ENCODE data around the gene C2orf76. TPM values are rescaled to one million over a fixed set of nuclear protein-coding genes. Genes with fewer than 3 reads are reported as not detected.
A peak's percentile ranks its signal among the peaks of the same experiment; 100 is the strongest.

Gene C2orf76
- total RNA-seq, 2 experiments from 2014 or later = 15.4 to 17.7 TPM

DNA sequence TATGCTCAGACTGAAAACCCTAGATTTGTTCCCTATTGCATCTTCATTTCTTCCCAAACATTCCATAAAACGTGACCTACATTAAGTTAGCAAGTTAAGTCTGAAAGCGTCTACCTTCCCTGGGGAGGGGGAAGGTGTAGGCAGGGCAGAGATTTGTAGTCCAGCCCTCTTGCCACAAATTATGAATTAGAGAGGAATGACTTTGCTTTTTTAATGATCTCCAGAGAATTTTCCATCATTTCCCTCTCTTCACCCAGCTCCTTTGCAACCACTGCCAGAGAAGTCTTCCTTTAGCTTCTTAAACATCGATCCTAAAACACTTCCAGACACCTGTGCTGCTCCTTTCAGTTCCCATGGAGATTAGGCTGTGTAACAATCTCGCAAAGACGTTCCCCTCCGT is 1.2 kb downstream of the C2orf76 start:
- H3K79me2 ChIP-seq (ENCODE audit: insufficient read depth, low read depth, low read length) = peaks cover 47% of the 10 kb centered on the region
- peaks cover 45% of the 10 kb centered on the region for H3K4me1 ChIP-seq (ENCODE audit: insufficient read depth, low read length, poor library complexity, severe bottlenecking)
- no peak overlapping the region for H2AFZ ChIP-seq (ENCODE audit: low read length)
- no peaks in the 10 kb centered on the region for H3K9me3 ChIP-seq (ENCODE audit: low read length)
- peak overlapping the region; percentile 92 for H3K4me3 ChIP-seq (ENCODE audit: low read depth, low read length, poor library complexity, severe bottlenecking)
- H4K20me1 ChIP-seq (ENCODE audit: insufficient read depth, low read length) = peaks cover 16% of the 10 kb centered on the region; the same call in 1 of the 2 replicates
- no peak for DNase-seq (ENCODE audit: low spot score)
- H3K4me2 ChIP-seq (ENCODE audit: low read length) = peak overlapping the region; percentile 82
- CTCF ChIA-PET (ENCODE audit: unreplicated experiment) = interaction anchor here (0.9 to 1.2 kb wide), 2 partner anchors 15 to 53 kb away, joined by 4 read pairs; no protein-coding TSS in a partner anchor
- TF ChIP-seq EZH2phosphoT487 (IDR thresholded peaks at IDR 0.05; ENCODE audit: borderline replicate concordance, low read depth, low read length) = no peak
- TF ChIP-seq, protein P1, sequence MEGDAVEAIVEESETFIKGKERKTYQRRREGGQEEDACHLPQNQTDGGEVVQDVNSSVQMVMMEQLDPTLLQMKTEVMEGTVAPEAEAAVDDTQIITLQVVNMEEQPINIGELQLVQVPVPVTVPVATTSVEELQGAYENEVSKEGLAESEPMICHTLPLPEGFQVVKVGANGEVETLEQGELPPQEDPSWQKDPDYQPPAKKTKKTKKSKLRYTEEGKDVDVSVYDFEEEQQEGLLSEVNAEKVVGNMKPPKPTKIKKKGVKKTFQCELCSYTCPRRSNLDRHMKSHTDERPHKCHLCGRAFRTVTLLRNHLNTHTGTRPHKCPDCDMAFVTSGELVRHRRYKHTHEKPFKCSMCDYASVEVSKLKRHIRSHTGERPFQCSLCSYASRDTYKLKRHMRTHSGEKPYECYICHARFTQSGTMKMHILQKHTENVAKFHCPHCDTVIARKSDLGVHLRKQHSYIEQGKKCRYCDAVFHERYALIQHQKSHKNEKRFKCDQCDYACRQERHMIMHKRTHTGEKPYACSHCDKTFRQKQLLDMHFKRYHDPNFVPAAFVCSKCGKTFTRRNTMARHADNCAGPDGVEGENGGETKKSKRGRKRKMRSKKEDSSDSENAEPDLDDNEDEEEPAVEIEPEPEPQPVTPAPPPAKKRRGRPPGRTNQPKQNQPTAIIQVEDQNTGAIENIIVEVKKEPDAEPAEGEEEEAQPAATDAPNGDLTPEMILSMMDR (conservative IDR thresholded peaks at IDR 0.05; ENCODE audit: low read length) = no peak
- no TSS peak for BruUV-seq (replicated peaks)
- H3K27ac ChIP-seq (ENCODE audit: low read depth, low read length, poor library complexity, severe bottlenecking) = peak overlapping the region; percentile 77
- peaks cover 30% of the 10 kb centered on the region for H3K36me3 ChIP-seq (ENCODE audit: insufficient read depth, low read length)
- intact Hi-C loops (cut with micrococcal nuclease; ENCODE audit: unreplicated experiment) = loop anchor here (5.0 to 10.0 kb wide), 3 partner anchors 483 to 1311 kb away; no protein-coding TSS in a partner anchor
- no peaks in the 10 kb centered on the region for H3K9me2 ChIP-seq (ENCODE audit: insufficient read depth, low read length)
- POLR2A ChIA-PET = interaction anchor here (1.3 to 6.5 kb wide), 4 partner anchors 12 to 53 kb away, joined by 3 to 124 read pairs (median 10); no protein-coding TSS in a partner anchor

DNA sequence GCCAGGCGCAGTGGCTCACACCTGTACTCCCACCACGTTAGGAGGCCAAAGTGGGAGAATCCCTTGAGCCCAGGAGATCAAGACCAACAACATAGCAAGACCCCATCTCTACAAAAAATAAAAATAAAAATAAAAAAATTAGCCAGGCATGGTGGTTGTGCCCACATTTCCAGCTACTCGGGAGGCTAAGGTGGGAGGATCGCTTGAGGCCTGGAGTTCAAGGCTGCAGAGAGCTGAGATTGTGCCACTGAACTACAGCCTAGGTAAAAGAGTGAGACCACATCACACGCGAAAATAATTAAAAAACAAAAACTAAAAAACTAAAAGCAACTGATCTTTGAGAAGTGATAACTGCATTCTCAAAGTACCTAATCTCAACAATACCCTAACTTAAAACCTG is 1.8 kb downstream of the C2orf76 start:
- CTCF ChIA-PET (ENCODE audit: unreplicated experiment) = interaction anchor here (1.2 kb wide), 1 partner anchor 14 kb away, joined by 4 read pairs; no protein-coding TSS in a partner anchor
- peaks cover 24% of the 10 kb centered on the region for H3K36me3 ChIP-seq (ENCODE audit: insufficient read depth, low read length)
- no peak overlapping the region for H2AFZ ChIP-seq (ENCODE audit: low read length)
- BruUV-seq (replicated peaks) = no TSS peak
- H4K20me1 ChIP-seq (ENCODE audit: insufficient read depth, low read length) = peaks cover 16% of the 10 kb centered on the region; the same call in 1 of the 2 replicates
- H3K4me1 ChIP-seq (ENCODE audit: insufficient read depth, low read length, poor library complexity, severe bottlenecking) = peaks cover 45% of the 10 kb centered on the region
- peak overlapping the region; percentile 82 for H3K4me2 ChIP-seq (ENCODE audit: low read length)
- H3K9me2 ChIP-seq (ENCODE audit: insufficient read depth, low read length) = no peaks in the 10 kb centered on the region
- H3K9me3 ChIP-seq (ENCODE audit: low read length) = no peaks in the 10 kb centered on the region
- peaks cover 47% of the 10 kb centered on the region for H3K79me2 ChIP-seq (ENCODE audit: insufficient read depth, low read depth, low read length)
- H3K27ac ChIP-seq (ENCODE audit: low read depth, low read length, poor library complexity, severe bottlenecking) = peak overlapping the region; percentile 77
- intact Hi-C loops (cut with micrococcal nuclease; ENCODE audit: unreplicated experiment) = loop anchor here (5.0 to 10.0 kb wide), 3 partner anchors 482 to 1310 kb away; no protein-coding TSS in a partner anchor
- DNase-seq (ENCODE audit: low spot score) = no peak
- POLR2A ChIA-PET = interaction anchor here (0.7 to 6.5 kb wide), 6 partner anchors 11 to 52 kb away, joined by 3 to 124 read pairs (median 5); no protein-coding TSS in a partner anchor
- TF ChIP-seq EZH2phosphoT487 (IDR thresholded peaks at IDR 0.05; ENCODE audit: borderline replicate concordance, low read depth, low read length) = no peak
- TF ChIP-seq, protein P1 (conservative IDR thresholded peaks at IDR 0.05; ENCODE audit: low read length) = no peak
- peak overlapping the region; percentile 92 for H3K4me3 ChIP-seq (ENCODE audit: low read depth, low read length, poor library complexity, severe bottlenecking)

DNA sequence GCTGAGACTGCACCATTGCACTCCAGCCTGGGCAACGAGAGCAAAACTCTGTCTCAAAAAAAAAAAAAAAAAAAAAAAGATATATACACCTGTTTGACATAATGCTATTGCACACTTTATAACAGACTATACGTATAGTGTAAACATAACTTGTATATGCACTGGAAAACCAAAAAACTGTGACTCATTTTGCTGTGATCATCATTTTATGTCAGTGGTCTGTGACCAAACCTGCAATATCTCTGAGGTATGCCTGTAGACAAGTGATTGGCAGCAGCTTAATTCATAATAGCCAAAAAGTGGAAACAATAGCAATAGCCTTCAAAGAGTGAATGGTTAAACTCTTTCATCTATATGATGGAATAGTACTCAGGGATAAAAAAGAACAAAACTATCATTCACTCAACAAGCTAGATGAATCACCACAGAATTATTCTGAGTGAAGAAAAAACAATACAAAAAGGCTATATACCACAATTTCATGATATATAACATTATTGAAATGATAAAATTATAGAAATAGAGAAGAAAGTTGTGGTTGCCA is 6.1 kb downstream of the C2orf76 start:
- Histone ChIP-seq H3K27ac (ENCODE audit: low read depth, low read length, poor library complexity, severe bottlenecking) (no peak overlapping the region), H3K36me3 (ENCODE audit: insufficient read depth, low read length) (peaks cover 6% of the 10 kb centered on the region; the same call in 1 of the 2 replicates), H2AFZ (ENCODE audit: low read length) (no peak overlapping the region), H3K9me2 (ENCODE audit: insufficient read depth, low read length) (no peaks in the 10 kb centered on the region), H3K4me1 (ENCODE audit: insufficient read depth, low read length, poor library complexity, severe bottlenecking) (peaks cover 48% of the 10 kb centered on the region), H4K20me1 (ENCODE audit: insufficient read depth, low read length) (no peaks in the 10 kb centered on the region), H3K9me3 (ENCODE audit: low read length) (no peaks in the 10 kb centered on the region), H3K4me2 (ENCODE audit: low read length) (no peak overlapping the region), H3K79me2 (ENCODE audit: insufficient read depth, low read depth, low read length) (peaks cover 16% of the 10 kb centered on the region), H3K4me3 (ENCODE audit: low read depth, low read length, poor library complexity, severe bottlenecking) (no peak overlapping the region)
- POLR2A ChIA-PET = interaction anchor here (1.5 kb wide), 1 partner anchor 8 kb away, joined by 5 read pairs; no protein-coding TSS in a partner anchor
- TF ChIP-seq, protein P1 (conservative IDR thresholded peaks at IDR 0.05; ENCODE audit: low read length) = no peak
- TF ChIP-seq EZH2phosphoT487 (IDR thresholded peaks at IDR 0.05; ENCODE audit: borderline replicate concordance, low read depth, low read length) = no peak
- CTCF ChIA-PET (ENCODE audit: unreplicated experiment) = no interaction called here
- intact Hi-C loops (cut with micrococcal nuclease; ENCODE audit: unreplicated experiment) = loop anchor here (10.0 kb wide), 1 partner anchor 1306 kb away; no protein-coding TSS in a partner anchor
- BruUV-seq (replicated peaks) = no TSS peak
- DNase-seq (ENCODE audit: low spot score) = no peak
